Measurements from ENCODE around the gene NHS.

The NHS gene

GRCh38 chrX:17740137-17741122 lies 365.4 kb downstream of the NHS start:
- DNase-seq: no peak

- DNase-seq: no peak
Measured at GRCh38 chrX:17741123-17741511, 366.1 kb downstream of the NHS start.

GRCh38 chrX:17743913-17744312 lies 368.9 kb downstream of the NHS start:
- no peak for DNase-seq

DNA sequence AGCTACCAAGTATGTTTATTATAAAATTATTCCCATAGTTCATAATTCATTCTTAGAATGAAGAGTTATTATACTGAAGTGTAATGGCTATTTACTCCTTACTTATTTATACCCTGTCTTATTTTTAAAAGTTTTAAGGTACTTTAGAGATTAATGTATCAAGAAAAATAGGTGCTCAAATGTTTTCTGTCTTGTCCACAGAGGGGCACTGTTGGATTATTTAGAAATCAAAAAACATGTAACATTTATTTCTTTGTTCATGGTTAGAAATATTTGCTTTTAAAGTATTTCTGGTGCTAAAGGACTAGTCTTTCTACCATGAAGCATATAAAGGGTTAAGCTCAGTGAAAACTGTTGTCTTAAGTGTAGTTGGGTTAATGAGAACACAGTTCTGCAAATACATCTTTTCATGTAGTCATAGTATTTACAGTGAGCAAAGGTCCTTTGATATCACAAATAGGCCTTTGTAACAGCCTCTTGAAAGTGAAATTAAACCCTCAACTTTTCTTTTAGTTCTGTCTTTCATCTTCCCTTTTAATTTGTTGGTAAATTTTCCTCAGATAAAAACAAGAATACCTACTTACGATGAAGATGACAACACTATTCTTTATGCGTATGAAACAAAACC lies 370.0 kb downstream of the NHS start:
- no peak for DNase-seq

GRCh38 chrX:17747692-17748091 lies 372.7 kb downstream of the NHS start:
- DNase-seq: no peak

DNA sequence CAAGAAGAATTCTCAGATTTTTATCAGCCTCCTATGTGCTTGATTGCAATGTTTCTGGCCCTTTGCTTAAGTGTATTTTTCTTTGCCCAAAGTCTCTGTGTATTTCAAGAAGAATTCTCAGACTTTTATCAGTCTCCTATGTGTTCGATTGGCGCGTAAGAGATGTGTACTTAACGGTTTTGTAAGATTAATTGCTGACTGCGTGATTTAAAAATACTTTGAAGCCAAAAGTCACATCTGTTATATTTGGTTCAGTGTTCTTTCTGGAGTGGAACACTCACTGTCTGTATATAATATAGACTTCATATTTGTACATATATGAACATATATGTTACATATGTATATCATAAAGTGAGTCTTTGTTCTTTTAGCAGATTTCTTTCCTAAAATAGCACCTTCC lies 373.7 kb downstream of the NHS start:
- DNase-seq: no peak

DNA sequence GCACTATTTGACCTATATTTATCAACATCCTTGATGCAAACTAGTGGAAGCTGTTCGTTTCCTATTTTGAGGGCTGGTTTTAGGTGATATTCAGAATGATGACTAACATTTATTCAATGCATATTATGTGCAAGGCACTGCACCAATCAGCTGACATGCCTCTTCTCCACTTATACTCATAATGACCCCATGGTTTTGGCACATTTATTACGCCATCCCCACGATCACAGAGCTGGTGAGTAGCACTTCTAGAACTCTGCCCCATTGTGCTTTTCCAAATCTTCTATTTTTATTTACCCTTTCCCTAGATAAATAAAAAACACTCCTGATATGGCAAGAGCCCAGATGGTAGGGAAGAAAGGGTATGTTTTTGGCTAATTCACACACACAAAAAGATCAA lies 375.4 kb downstream of the NHS start:
- DNase-seq: no peak

GRCh38 chrX:17758382-17758781 lies 383.4 kb downstream of the NHS start:
- DNase-seq: no peak

GRCh38 chrX:17759990-17760389 lies 385.0 kb downstream of the NHS start:
- DNase-seq: no peak

DNA sequence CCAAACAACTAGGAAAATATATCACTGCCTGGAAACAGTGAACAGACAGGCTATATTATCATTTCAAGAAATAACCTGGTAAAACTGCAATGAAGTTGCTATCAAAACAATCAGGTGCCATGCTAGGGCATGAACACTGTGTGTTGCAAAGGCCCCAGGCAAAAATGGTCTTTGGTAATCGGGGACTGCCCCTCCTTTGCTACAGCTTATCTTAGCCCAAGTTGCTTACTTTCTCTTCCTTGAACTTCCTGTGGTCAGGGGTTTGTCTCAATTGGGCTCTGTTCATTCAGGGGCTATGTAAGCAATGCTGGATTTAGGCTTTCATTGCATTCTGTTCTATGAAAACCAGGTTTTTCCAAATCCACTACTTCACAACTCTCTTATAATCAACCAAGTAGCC lies 392.7 kb downstream of the NHS start:
- no peak for DNase-seq

DNA sequence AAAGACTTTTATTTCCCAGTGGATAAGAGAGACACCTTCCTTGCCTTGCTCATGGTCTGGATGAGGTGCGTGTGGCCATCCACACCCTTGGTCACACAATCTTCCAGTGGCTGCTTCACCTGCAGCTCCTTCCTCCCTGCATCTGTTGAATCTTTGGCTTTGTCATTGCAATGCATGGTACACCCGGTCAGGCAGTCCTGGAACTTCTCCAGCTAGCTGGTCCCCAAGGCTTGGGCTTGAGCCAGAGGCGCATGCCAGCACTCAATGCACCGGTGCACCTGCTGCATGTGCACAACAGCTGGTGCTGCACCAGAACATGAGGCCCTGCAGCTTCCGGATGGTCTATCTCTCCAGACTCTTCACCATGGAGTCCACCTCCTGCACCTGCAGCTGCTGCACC lies 394.0 kb downstream of the NHS start:
- no peak for DNase-seq

- DNase-seq: no peak
Measured at GRCh38 chrX:17769701-17770269, 394.8 kb downstream of the NHS start.

DNA sequence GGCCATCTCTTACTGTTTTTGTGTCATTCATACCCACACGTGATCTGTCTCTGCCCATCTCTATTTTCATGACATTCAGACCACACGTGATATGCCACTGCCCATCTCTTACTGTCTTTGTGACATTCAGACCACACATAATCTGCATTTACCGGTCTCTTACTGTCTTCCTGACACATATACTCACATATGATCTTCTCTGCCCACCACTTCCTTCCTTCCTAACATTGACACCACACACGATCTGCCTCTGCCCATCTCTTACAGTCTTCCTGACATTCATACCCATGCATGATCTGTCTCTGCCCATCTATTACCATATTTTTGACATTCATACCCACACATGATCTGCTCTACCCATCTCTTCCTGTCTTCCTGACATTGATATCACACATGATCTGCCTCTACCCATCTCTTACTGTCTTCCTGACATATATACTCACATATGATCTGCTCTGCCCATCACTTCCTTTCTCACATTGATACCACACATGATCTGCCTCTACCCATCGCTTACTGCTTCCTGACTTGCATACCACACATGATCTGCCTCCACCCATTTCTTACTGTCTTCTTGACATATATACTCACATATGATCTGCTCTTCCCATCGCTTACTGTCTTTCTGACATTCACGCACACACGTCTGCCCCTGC lies 398.3 kb downstream of the NHS start:
- DNase-seq: no peak

DNA sequence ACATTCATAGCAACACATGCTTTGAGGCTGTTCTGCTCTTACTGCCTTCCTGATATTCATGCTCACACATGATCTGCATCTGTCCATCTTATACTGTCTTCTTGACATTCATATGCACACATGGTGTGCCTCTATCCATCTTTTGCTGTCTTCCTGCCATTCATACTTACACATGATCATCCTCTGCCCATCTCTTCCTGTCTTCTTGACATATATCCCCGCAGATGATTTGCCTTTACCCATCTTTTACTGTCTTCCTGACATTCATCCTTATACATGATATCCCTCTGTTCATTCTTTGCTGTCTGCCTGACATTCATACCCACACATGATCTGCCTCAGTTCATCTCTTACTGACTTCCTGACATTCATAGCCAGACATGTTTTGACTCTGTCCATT lies 399.1 kb downstream of the NHS start:
- DNase-seq: no peak

- no peak for DNase-seq
Measured at GRCh38 chrX:17778997-17779396, 404.0 kb downstream of the NHS start.

GRCh38 chrX:17779434-17779833 lies 404.4 kb downstream of the NHS start:
- no peak for DNase-seq
